ENCODE measurements around the gene CBLN4. TPM values are rescaled to one million over a fixed set of nuclear protein-coding genes. Genes with fewer than 3 reads are reported as not detected.

Gene CBLN4
- total and polyA plus RNA-seq, 2 donors from 2014 or later = 0.35 to 0.45 TPM

DNA sequence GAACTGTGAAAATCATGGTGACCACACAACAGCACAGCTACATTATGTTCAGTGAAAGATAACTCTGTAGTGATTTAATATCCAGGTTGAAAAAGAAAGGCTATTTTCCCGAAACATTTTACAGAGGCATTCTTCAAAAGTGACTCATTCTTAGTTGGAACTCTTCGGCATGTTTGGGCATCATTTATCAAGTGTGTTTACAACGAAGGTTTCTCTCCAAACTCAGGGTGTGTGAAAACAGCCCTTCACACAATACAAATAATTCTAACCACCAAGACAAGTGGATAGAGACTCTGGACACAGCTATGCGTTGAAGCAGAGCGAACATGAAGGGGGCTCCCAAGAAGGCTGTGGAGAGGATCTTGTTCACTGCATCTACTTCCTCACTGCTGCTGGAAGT lies 57.6 kb downstream of the CBLN4 start:
- TF ChIP-seq, protein P1, sequence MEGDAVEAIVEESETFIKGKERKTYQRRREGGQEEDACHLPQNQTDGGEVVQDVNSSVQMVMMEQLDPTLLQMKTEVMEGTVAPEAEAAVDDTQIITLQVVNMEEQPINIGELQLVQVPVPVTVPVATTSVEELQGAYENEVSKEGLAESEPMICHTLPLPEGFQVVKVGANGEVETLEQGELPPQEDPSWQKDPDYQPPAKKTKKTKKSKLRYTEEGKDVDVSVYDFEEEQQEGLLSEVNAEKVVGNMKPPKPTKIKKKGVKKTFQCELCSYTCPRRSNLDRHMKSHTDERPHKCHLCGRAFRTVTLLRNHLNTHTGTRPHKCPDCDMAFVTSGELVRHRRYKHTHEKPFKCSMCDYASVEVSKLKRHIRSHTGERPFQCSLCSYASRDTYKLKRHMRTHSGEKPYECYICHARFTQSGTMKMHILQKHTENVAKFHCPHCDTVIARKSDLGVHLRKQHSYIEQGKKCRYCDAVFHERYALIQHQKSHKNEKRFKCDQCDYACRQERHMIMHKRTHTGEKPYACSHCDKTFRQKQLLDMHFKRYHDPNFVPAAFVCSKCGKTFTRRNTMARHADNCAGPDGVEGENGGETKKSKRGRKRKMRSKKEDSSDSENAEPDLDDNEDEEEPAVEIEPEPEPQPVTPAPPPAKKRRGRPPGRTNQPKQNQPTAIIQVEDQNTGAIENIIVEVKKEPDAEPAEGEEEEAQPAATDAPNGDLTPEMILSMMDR (IDR thresholded peaks at IDR 0.05; ENCODE audit: borderline replicate concordance, extremely low read depth, insufficient read depth) = no peak
- Histone ChIP-seq H3K4me1 (ENCODE audit: control insufficient read depth in 2 of 3, insufficient read depth in 2 of 3, low read depth in 1 of 3, low read length in 3 of 3) (no peaks in the 10 kb centered on the region), H3K27me3 (ENCODE audit: control insufficient read depth, insufficient read depth, low read length) (no peaks in the 10 kb centered on the region), H3K9ac (ENCODE audit: low read length in 3 of 3) (no peak overlapping the region), H3K9me3 (ENCODE audit: control insufficient read depth in 2 of 3, insufficient read depth in 1 of 3, low read length in 3 of 3) (no peaks in the 10 kb centered on the region), H3K27ac (ENCODE audit: low read depth in 2 of 2, low read length in 2 of 2) (no peak overlapping the region), H3K4me3 (ENCODE audit: low read length in 3 of 3) (no peak overlapping the region), H3K36me3 (ENCODE audit: control insufficient read depth in 2 of 3, insufficient read depth in 3 of 3, low read length in 3 of 3) (no peaks in the 10 kb centered on the region)
- DNase-seq (no peak), FAIRE-seq (no peak)
- intact Hi-C loops (cut with DNase I) = no loop called here

Other genes starting within 250 kb of the CBLN4 start
- gene MC3R, start 243.2 kb upstream of the CBLN4 start, total RNA-seq = not detected
- not detected for gene MC3R, start 243.2 kb upstream of the CBLN4 start, polyA plus RNA-seq (ENCODE audit: insufficient read depth, low read depth, low replicate concordance)